MM.1S (cell line): ENCODE measurements around the gene BCL2L11.

Source experiments
- DNase-seq: peaks from one replicate; pipeline ENCODE4 v3.0.0-alpha.2; 2015
- H2AFZ ChIP-seq: fragments of 300-600 bp; sonication (generic); 2 replicates; pipeline ENCODE4 v1.6.0; 2016; ENCODE audit warnings: antibody characterized with exemption, low read length
- H3F3A ChIP-seq: fragments of 300-600 bp; sonication (generic); 2 replicates; pipeline ENCODE4 v1.6.1; 2016; ENCODE audit warnings: mild to moderate bottlenecking, antibody characterized with exemption, low read length, moderate library complexity, mixed read lengths; ENCODE audit not compliant: insufficient read depth
- H3K27ac ChIP-seq: fragments of 300-600 bp; sonication (generic); 2 replicates; pipeline ENCODE4 v1.5.1; 2016; ENCODE audit warnings: mild to moderate bottlenecking, low read length
- H3K27me3 ChIP-seq: fragments of 300-600 bp; sonication (generic); replicated peaks from 2 replicates; pipeline ENCODE4 v1.6.0; 2016; ENCODE audit warnings: low read length; ENCODE audit not compliant: insufficient read depth
- H3K36me3 ChIP-seq: fragments of 300-600 bp; sonication (generic); replicated peaks from 2 replicates; pipeline ENCODE4 v1.6.1; 2016; ENCODE audit warnings: mild to moderate bottlenecking, low read length, mixed read lengths; ENCODE audit not compliant: insufficient read depth
- H3K4me1 ChIP-seq: fragments of 300-600 bp; sonication (generic); 2 replicates; pipeline ENCODE4 v1.6.1; 2016; ENCODE audit warnings: low read length, mixed read lengths
- H3K4me2 ChIP-seq: fragments of 300-600 bp; sonication (generic); 2 replicates; pipeline ENCODE4 v1.6.0; 2016; ENCODE audit warnings: low read depth, low read length
- H3K4me3 ChIP-seq: fragments of 300-600 bp; sonication (generic); 2 replicates; pipeline ENCODE4 v1.5.1; 2016; ENCODE audit warnings: low read length, mixed read lengths
- H3K79me2 ChIP-seq: fragments of 300-600 bp; sonication (generic); 2 replicates; pipeline ENCODE4 v1.6.1; 2016; ENCODE audit warnings: mixed run types, low read length, mixed read lengths
- H3K9ac ChIP-seq: fragments of 300-600 bp; sonication (generic); 2 replicates; pipeline ENCODE4 v1.6.1; 2016; ENCODE audit warnings: low read length, mixed read lengths
- H3K9me2 ChIP-seq: fragments of 300-600 bp; sonication (generic); replicated peaks from 2 replicates; pipeline ENCODE4 v1.6.1; 2016; ENCODE audit warnings: mild to moderate bottlenecking, low read length, mixed read lengths; ENCODE audit not compliant: insufficient read depth
- H3K9me3 ChIP-seq: fragments of 300-600 bp; sonication (generic); replicated peaks from 2 replicates; pipeline ENCODE4 v1.6.1; 2016; ENCODE audit warnings: mild to moderate bottlenecking, low read length, mixed read lengths; ENCODE audit not compliant: insufficient read depth
- H4K20me1 ChIP-seq: fragments of 300-600 bp; sonication (generic); 2 replicates; pipeline ENCODE4 v1.6.1; 2016; ENCODE audit warnings: mild to moderate bottlenecking, low read length, moderate library complexity, mixed read lengths; ENCODE audit not compliant: insufficient read depth
- EZH2 ChIP-seq: fragments of 300-600 bp; sonication (generic); optimal IDR thresholded peaks from 2 replicates; pipeline ENCODE3; 2017; ENCODE audit warnings: low read depth, mild to moderate bottlenecking, antibody characterized with exemption, low read length, mixed read lengths
- EZH2phosphoT487 ChIP-seq: fragments of 300-600 bp; sonication (generic); IDR thresholded peaks from 2 replicates; pipeline ENCODE4 v1.6.1; 2018; ENCODE audit warnings: antibody characterized with exemption, low read length
- TF ChIP-seq, protein P1 (sequence below): fragments of 300-600 bp; sonication (generic); IDR thresholded peaks from 2 replicates; pipeline ENCODE4 v1.5.1; 2016; ENCODE audit warnings: antibody characterized with exemption, low read length, mixed read lengths

BCL2L11 gene

DNA sequence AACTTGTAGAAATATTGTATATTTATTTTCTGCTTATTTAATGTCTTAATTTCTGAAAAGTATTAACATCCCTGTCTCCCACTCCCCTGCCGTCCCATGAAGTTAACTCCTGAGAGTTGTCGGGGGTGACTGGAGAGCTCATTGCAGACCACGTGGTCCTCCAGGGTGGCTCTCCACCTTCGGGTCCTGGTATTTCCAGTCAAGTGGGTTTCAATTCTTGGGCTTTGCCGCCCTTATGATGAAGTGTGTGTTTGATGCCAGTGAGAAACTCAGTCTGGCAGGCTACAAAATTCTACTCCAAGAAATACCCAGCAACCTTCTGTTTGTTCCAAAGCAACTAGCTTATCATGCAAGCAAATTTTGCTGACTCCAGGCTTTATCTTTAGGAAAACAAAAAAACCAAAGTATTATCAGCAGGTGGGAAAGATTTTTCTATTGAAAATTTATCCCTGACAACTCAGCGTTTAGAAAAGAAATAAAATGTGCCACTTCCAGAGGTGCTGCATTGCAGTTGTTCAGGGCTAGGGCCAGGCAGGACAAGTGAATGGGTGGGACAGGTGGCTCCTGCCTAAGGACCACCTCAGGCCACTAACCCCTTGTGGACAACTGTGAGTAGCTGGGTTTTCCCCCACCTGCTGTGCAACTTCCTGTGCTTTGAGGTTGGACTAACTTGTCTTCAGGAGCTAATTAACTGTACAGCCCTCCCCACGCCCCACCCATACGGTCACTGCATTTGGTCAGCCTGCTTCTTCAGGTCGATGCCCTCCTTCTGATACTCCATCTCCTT lies 46.6 kb downstream of the BCL2L11 start:
- TF ChIP-seq EZH2phosphoT487 (no peak), EZH2 (no peak)
- TF ChIP-seq, protein P1, sequence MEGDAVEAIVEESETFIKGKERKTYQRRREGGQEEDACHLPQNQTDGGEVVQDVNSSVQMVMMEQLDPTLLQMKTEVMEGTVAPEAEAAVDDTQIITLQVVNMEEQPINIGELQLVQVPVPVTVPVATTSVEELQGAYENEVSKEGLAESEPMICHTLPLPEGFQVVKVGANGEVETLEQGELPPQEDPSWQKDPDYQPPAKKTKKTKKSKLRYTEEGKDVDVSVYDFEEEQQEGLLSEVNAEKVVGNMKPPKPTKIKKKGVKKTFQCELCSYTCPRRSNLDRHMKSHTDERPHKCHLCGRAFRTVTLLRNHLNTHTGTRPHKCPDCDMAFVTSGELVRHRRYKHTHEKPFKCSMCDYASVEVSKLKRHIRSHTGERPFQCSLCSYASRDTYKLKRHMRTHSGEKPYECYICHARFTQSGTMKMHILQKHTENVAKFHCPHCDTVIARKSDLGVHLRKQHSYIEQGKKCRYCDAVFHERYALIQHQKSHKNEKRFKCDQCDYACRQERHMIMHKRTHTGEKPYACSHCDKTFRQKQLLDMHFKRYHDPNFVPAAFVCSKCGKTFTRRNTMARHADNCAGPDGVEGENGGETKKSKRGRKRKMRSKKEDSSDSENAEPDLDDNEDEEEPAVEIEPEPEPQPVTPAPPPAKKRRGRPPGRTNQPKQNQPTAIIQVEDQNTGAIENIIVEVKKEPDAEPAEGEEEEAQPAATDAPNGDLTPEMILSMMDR, result no peak
- Histone ChIP-seq H3K27me3 (no peaks in the 10 kb centered on the region), H3K9me2 (no peaks in the 10 kb centered on the region), H3K79me2 (peaks cover 27% of the 10 kb centered on the region), H3K36me3 (peaks cover 14% of the 10 kb centered on the region), H3K9ac (no peak overlapping the region), H2AFZ (no peak overlapping the region), H3K9me3 (no peaks in the 10 kb centered on the region), H3K27ac (no peak overlapping the region), H3F3A (peaks cover 15% of the 10 kb centered on the region), H3K4me2 (no peak overlapping the region), H3K4me1 (no peaks in the 10 kb centered on the region), H4K20me1 (peaks cover 21% of the 10 kb centered on the region), H3K4me3 (no peak overlapping the region)
- peak; percentile 33 for DNase-seq

DNA sequence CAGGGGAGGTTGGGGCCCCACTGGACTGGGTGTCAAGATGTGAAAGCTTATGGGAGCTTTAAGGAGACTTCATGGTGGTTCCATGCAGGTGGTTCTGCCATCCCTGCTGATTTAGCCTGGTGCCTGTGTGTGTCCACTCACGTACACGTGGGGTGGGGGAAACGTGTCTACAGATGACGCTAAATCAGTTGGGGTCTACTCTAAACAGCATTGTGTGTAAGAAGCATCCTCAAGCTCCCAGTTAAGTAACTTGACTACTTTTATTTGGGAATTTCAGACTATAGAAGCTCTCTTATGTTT lies 47.1 kb downstream of the BCL2L11 start:
- Histone ChIP-seq H3K9me3 (no peaks in the 10 kb centered on the region), H3K79me2 (peaks cover 22% of the 10 kb centered on the region), H2AFZ (no peak overlapping the region), H3K9ac (no peak overlapping the region), H3K27me3 (no peaks in the 10 kb centered on the region), H3K27ac (no peak overlapping the region), H3K36me3 (peaks cover 14% of the 10 kb centered on the region), H3K4me3 (no peak overlapping the region), H3F3A (peaks cover 15% of the 10 kb centered on the region), H3K9me2 (no peaks in the 10 kb centered on the region), H3K4me2 (no peak overlapping the region), H4K20me1 (peaks cover 16% of the 10 kb centered on the region), H3K4me1 (no peaks in the 10 kb centered on the region)
- no peak for DNase-seq
- TF ChIP-seq, protein P1, result no peak
- TF ChIP-seq EZH2phosphoT487 (no peak), EZH2 (no peak)

DNA sequence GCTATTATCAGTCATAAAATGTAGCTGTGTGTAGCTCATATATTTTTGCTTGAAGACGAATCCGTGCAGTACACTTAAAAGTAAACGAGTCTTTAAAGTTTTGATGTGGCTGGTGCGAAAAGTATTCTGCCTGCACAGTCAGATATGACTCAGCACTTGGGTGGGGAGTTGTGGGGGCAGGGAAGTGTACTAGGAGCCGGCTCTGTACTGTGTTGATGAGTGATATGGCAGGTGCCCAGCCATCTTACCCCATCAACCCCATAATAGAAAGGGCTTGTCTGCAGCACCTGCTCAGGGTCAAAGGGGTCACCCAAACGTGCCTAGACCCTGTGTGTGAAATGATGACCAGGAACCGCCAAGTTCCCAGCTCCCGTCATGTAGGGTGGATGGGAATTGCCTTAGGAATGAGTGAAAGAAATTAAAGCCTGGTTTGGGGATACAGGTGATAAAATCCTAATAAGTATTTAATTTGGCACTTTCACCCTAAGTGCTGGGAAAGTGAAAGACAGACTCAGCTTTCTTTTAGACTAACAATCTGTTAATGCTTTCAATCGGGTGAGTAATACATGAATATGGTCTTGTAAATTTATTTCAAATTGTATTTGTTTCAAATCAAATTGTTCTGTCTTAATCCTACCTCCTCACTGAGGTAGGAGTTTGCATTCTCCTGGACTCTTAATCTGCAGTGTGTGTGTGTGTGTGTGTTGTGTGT lies 48.0 kb downstream of the BCL2L11 start:
- DNase-seq, result no peak
- H3K4me1 ChIP-seq, result no peaks in the 10 kb centered on the region

More for the DNA sequence above, 48.0 kb downstream of the BCL2L11 start:
- no peaks in the 10 kb centered on the region for H3K27me3 ChIP-seq
- peaks cover 14% of the 10 kb centered on the region for H3K79me2 ChIP-seq
- H3K9ac ChIP-seq, result no peak overlapping the region
- no peak overlapping the region for H3K27ac ChIP-seq
- peaks cover 14% of the 10 kb centered on the region for H3K36me3 ChIP-seq
- no peaks in the 10 kb centered on the region for H3K9me2 ChIP-seq
- H3K4me2 ChIP-seq, result no peak overlapping the region
- H3F3A ChIP-seq, result peaks cover 15% of the 10 kb centered on the region
- no peak for TF ChIP-seq EZH2phosphoT487
- TF ChIP-seq, protein P1, result no peak
- TF ChIP-seq EZH2, result no peak
- H3K4me3 ChIP-seq, result no peak overlapping the region
- H3K9me3 ChIP-seq, result no peaks in the 10 kb centered on the region
- H4K20me1 ChIP-seq, result peaks cover 8% of the 10 kb centered on the region
- H2AFZ ChIP-seq, result no peak overlapping the region
